Parathyroid adenoma (tissue), 2 donors: Measurements from ENCODE around the gene IGLON5.

Experiments
- H2AFZ ChIP-seq: fragments of 300-600 bp; sonication (generic); one replicate; pipeline ENCODE4 v1.7.0; 2017; ENCODE audit warnings: antibody characterized with exemption, mild to moderate bottlenecking
- H3K27ac ChIP-seq: fragments of 300-600 bp; sonication (generic); one replicate; pipeline ENCODE4 v1.7.0; 2017
- H3K27me3 ChIP-seq: fragments of 300-600 bp; sonication (generic); one replicate; pipeline ENCODE4 v1.7.0; 2017; ENCODE audit warnings: low read length; ENCODE audit not compliant: control insufficient read depth, insufficient read depth
- H3K36me3 ChIP-seq: fragments of 300-600 bp; sonication (generic); one replicate; pipeline ENCODE4 v1.7.0; 2017; ENCODE audit warnings: low read length; ENCODE audit not compliant: control insufficient read depth, insufficient read depth
- H3K4me1 ChIP-seq: fragments of 300-600 bp; sonication (generic); one replicate; pipeline ENCODE4 v1.7.0; 2017; ENCODE audit warnings: control low read depth
- H3K4me2 ChIP-seq: fragments of 300-600 bp; sonication (generic); one replicate; pipeline ENCODE4 v1.7.0; 2017; ENCODE audit warnings: low read length
- H3K4me3 ChIP-seq: fragments of 300-600 bp; sonication (generic); one replicate; pipeline ENCODE4 v1.7.0; 2017; ENCODE audit warnings: low read depth, low read length
- H3K79me2 ChIP-seq: fragments of 300-600 bp; sonication (generic); one replicate; pipeline ENCODE4 v1.7.0; 2017; ENCODE audit warnings: control low read depth
- H3K9ac ChIP-seq: fragments of 300-600 bp; sonication (generic); one replicate; pipeline ENCODE4 v1.7.0; 2017; ENCODE audit warnings: mild to moderate bottlenecking
- H3K9me3 ChIP-seq: fragments of 300-600 bp; sonication (generic); one replicate; pipeline ENCODE4 v1.7.0; 2017; ENCODE audit warnings: low read length; ENCODE audit not compliant: control insufficient read depth
- CTCF ChIP-seq: fragments of 300-600 bp; sonication (generic); IDR thresholded peaks from one replicate; pipeline ENCODE4 v1.7.0; 2017; ENCODE audit warnings: antibody characterized with exemption, mild to moderate bottlenecking
- donor health status: primary hyperparathyroidism.

IGLON5 gene

GRCh38 chr19:51377422-51377821 is 66.0 kb downstream of the IGLON5 start:
- no peak overlapping the region for H3K4me2 ChIP-seq
- H2AFZ ChIP-seq = no peak overlapping the region
- no peaks in the 10 kb centered on the region for H3K36me3 ChIP-seq
- no peaks in the 10 kb centered on the region for H3K79me2 ChIP-seq
- H3K4me1 ChIP-seq = no peaks in the 10 kb centered on the region
- H3K9ac ChIP-seq = no peak overlapping the region
- no peak for TF ChIP-seq CTCF
- no peak overlapping the region for H3K4me3 ChIP-seq
- H3K9me3 ChIP-seq = no peaks in the 10 kb centered on the region
- H3K27me3 ChIP-seq = no peaks in the 10 kb centered on the region
- H3K27ac ChIP-seq = no peak overlapping the region

GRCh38 chr19:51380379-51380778 is 68.9 kb downstream of the IGLON5 start:
- H3K9ac ChIP-seq = no peak overlapping the region
- H3K4me2 ChIP-seq = no peak overlapping the region

More at GRCh38 chr19:51380379-51380778, 68.9 kb downstream of the IGLON5 start:
- Histone ChIP-seq H3K27me3 (no peaks in the 10 kb centered on the region), H3K79me2 (no peaks in the 10 kb centered on the region), H3K27ac (no peak overlapping the region), H3K4me1 (peaks cover under 1% of the 10 kb centered on the region), H3K36me3 (no peaks in the 10 kb centered on the region), H2AFZ (no peak overlapping the region), H3K9me3 (no peaks in the 10 kb centered on the region), H3K4me3 (no peak overlapping the region)
- no peak for TF ChIP-seq CTCF
